NCI-H2081 (cell line): ENCODE data around the gene RASSF8.
A peak's percentile ranks its signal among the peaks of the same experiment; 100 is the strongest.

ENCODE experiments used
- DNase-seq, 2 experiments: peaks; one replicate each; lab custom pipeline; 2025; lab: John Stamatoyannopoulos, UW

Gene RASSF8

GRCh38 chr12:25992026-25992782, 33.7 kb downstream of the RASSF8 start:
- no peak for DNase-seq

GRCh38 chr12:25993901-25994651, 35.6 kb downstream of the RASSF8 start:
- DNase-seq: no peak

DNA sequence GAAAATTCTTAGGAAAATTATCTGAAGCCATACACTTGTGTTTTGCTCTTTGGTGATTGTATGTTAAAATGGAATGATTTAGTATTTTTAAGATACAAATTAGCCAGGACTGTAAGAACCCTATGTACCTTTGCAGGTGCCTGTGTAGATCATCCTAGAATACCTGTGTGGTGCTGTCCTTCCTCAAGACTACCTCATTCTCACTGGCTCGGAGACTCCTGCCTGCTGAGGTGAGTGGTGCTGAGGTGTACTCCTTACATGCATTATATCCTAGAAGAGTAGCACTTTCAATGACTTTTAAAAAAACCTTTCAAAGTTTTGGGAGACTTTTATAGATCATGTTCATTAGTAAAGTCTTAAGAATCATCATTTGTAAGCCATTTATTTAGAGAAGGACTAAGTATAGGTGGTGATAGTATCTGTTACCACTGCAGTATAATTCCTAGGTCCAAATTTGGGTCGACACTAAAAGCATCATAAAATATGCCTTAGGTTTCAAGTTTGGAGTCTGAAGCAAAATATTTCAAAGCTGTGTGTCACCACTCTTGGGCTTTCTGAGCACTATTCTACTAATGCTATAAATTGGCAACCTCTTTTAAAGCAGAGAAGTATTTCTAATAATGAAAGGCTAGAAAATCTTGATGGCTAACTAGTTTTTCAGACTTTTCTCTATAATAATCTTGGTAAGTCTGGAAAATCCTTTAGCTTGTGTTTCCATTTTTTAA, 36.6 kb downstream of the RASSF8 start:
- no peak for DNase-seq

DNA sequence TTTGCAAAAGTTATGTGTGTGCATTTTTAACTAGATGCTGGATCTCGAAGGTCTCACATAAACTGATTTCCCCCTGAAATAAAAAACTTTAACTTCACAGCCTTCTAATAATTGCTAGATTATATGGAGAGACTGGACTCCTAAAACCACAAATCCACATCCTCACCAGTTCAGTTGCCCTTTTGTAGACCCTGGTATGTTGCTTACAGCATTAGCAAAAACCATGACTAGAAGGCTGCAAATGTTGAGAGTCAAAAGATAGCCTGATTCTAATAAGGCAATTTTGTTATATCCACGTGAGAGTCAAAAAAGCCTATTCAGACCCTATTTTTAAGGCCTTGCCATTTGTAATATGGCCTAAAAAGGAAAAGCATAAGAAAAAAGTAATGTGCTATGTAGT, 37.4 kb downstream of the RASSF8 start:
- no peak for DNase-seq

DNA sequence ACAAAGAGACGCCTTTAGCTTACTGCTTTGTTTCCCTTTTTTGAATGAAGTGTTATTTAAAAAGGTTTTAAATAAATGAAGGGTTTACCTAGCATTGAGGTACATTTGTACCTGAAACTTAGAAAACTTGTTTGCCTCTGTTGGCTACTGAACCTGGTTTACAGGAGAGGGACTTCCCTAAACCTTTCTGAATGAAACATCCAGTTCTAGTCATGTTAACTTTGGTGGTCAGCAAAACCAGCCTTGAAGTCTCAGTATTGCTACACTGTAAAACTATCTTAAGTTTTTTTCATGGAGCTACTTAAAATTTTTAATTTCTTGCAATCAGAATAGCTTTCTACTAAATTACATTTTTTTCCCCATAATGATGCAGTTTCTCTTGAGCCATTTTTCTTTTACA, 38.2 kb downstream of the RASSF8 start:
- DNase-seq: no peak

GRCh38 chr12:25997201-25997963, 38.9 kb downstream of the RASSF8 start:
- no peak for DNase-seq

DNA sequence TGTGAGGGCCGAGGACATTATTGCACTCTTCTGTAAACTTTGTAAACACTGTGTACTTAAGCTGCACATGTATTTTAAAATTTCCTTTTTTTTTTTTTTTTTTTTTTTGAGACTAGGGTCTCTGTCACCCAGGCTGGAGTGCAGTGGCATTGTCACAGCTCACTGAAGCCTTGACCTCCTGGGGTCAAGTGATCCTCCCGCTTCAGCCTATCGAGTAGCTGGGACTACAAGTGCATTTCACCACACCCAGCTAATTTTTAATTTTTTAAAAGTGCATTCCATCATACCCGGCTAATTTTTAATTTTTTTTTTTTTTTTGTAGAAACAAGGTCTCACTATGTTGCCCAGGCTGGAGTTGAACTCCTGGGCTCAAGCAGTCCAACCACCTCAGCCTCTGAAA, 42.4 kb downstream of the RASSF8 start:
- no peak for DNase-seq

DNA sequence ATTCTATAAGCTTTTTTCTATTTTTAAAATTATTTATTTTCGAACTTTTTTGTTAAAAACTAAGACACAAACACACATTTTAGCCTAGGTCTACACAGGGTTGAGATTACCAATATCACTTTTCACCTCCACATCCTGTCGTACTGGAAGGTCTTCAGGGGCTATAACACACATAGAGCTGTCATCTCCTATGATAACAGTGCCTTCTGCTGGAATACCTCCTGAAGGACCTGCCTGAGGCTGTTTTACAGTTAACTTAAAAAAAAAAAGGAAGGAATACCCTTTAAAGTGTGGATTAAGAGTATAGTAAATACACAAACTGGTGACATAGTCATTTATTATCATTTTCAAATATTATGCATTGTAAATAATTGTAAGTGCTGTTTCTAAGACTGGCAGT, 43.0 kb downstream of the RASSF8 start:
- DNase-seq: peak in 1 of 2 experiments; percentile 36

GRCh38 chr12:26003065-26003464, 44.6 kb downstream of the RASSF8 start:
- DNase-seq: no peak

GRCh38 chr12:26007566-26007965, 49.1 kb downstream of the RASSF8 start:
- DNase-seq: no peak

DNA sequence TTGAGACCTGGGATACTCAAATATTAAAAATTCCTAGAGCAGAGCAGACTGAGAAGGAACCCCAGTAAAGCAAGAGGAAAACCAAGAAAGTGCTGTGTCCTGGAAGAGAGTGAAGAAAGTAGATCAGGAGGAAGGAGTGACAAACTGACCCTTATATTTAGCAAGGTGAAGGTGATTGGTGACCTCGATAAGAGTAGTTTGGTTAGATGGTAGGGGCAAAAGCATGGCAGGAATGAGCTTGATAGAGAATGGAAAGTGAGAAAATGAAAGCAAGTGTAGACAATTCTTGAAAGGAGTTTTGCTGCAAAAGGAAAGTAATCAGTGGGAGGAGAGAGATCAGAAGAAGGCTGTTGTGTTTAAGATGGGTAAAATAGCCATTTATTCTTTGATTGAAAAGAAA, 51.1 kb downstream of the RASSF8 start:
- DNase-seq: no peak

DNA sequence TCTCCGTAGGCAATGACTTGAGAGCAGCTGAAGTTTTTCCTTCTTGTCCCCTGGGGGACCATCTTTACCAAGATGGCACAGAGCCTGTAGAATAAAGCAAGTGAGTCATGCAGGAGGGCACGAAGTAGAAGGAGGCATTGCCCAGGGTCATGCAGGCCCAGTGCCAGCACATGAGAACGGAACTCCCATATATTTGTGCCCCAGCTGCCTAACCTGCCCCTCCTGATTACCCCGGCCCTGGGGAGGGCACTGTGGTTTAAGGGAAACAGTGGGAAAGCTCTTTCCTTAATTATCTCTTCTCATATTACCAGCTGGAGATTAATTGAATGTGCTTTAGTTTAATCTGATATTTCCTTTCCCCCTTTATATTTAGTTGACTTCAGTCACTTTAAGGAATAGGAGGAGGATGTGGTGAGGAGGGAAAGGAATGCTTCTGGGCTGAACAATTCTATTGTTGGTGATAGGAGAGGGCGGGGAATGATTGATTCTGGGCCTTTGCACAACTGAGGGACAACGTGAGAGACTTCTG, 51.9 kb downstream of the RASSF8 start:
- no peak for DNase-seq

- DNase-seq: no peak
Measured at GRCh38 chr12:26011099-26011498, 52.6 kb downstream of the RASSF8 start.

DNA sequence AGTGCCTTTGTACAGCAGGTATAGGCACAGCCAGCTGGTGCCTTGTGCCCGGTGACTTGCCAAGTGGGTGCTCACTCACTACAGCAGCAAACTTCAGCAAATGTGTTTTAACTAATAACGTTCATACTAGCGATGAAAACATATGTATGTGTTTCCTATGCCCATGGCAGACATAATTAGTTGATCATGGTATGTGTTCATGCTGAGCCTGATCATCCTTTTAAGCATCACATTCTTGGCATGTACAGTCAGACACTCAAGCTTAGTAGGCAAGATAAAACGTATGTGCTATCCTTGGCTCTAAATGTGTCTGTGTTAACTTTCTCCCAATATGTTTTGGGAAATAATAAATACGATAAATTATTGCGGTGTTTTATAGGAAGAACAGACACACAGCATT, 55.6 kb downstream of the RASSF8 start:
- DNase-seq: no peak

GRCh38 chr12:26016516-26016915, 58.0 kb downstream of the RASSF8 start:
- no peak for DNase-seq

GRCh38 chr12:26017484-26018211, 59.2 kb downstream of the RASSF8 start:
- peak in 1 of 2 experiments; percentile 30 for DNase-seq

DNA sequence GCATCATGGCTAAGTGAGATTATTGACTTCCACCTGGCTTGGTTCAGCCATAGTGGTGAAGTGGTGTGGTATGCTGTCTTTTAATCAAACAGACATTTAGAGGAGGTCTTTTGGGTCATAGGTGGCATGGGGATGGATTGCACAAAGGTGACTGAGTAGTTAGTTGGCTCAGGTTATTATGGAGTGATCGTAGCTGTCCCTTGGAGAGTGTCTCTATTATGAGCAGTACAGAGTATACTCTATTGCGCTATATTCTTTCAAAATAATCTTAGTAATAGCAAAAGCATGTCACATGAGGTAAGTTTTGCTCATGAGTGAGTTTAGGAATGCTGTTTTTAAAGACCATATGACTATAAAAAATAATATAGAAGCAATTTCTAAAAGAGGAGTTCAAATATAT, 60.4 kb downstream of the RASSF8 start:
- DNase-seq: no peak

DNA sequence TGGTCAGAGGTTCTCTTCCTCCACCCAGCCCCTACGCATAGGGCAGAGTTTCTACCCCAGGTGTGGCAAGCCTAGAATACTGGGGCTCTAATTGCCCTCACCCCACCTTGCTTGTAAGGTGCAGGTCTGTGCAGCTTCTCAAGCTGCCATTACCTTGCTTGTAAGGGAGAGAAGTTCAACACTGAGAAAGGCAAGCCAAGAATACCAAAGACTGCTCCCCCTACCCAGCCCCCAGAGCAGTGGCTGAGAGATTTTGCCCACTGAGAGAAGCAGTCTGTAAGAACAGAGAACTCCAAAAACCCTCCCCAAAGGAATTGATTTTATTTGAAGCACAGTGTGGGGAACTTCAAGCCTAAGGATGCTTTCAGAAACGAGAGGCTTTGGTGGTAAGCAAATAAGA, 63.1 kb downstream of the RASSF8 start:
- no peak for DNase-seq

GRCh38 chr12:26022043-26022442, 63.6 kb downstream of the RASSF8 start:
- no peak for DNase-seq

GRCh38 chr12:26026713-26027112, 68.2 kb downstream of the RASSF8 start:
- no peak for DNase-seq

- no peak for DNase-seq
Measured at GRCh38 chr12:26027401-26027800, 68.9 kb downstream of the RASSF8 start.
